ENCODE measurements around the gene CTIF.

DNA sequence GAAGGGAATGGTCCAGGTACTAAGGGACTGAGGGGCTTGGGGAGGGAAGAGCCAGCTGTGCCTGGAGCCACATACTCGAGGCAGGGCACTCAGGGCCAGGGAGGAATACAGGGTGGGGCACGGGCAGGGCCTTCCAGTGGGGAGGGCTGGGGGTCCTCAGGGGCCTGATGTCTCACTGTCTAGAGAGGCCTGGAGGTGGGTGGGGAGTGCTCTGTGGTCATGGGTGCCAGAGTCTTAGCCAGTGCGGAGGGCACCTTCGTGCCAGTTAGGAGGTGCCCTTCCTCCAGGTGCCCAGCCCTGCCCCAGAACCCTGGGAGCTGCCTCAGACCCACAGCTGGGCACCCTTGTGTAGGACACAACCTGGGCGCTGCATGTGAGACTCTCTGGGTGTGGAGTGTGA is 330.8 kb downstream of the CTIF start:
- TF ChIP-seq, protein P1, sequence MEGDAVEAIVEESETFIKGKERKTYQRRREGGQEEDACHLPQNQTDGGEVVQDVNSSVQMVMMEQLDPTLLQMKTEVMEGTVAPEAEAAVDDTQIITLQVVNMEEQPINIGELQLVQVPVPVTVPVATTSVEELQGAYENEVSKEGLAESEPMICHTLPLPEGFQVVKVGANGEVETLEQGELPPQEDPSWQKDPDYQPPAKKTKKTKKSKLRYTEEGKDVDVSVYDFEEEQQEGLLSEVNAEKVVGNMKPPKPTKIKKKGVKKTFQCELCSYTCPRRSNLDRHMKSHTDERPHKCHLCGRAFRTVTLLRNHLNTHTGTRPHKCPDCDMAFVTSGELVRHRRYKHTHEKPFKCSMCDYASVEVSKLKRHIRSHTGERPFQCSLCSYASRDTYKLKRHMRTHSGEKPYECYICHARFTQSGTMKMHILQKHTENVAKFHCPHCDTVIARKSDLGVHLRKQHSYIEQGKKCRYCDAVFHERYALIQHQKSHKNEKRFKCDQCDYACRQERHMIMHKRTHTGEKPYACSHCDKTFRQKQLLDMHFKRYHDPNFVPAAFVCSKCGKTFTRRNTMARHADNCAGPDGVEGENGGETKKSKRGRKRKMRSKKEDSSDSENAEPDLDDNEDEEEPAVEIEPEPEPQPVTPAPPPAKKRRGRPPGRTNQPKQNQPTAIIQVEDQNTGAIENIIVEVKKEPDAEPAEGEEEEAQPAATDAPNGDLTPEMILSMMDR (IDR thresholded peaks at IDR 0.05): no peak
- TF ChIP-seq ZFX (IDR thresholded peaks at IDR 0.05; ENCODE audit: borderline replicate concordance): no peak

All from 22Rv1 (cell line).